Mucosa of stomach (tissue), 1 donor: ENCODE measurements around the gene SCD5.

Experiments
- H3K27me3 ChIP-seq: one replicate; pipeline ENCODE4 v1.7.0; 2013; ENCODE audit warnings: mild to moderate bottlenecking, low read length; ENCODE audit not compliant: control insufficient read depth, insufficient read depth
- H3K36me3 ChIP-seq: one replicate; pipeline ENCODE4 v1.7.0; 2013; ENCODE audit warnings: low read length; ENCODE audit not compliant: control insufficient read depth, insufficient read depth
- H3K4me1 ChIP-seq: one replicate; pipeline ENCODE4 v1.7.0; 2013; ENCODE audit warnings: mild to moderate bottlenecking, low read length; ENCODE audit not compliant: control insufficient read depth, insufficient read depth
- H3K4me3 ChIP-seq: one replicate; pipeline ENCODE4 v1.7.0; 2013; ENCODE audit warnings: low read length
- H3K9ac ChIP-seq: one replicate; pipeline ENCODE4 v1.7.0; 2013; ENCODE audit warnings: mild to moderate bottlenecking, low read length, moderate library complexity
- H3K9me3 ChIP-seq: one replicate; pipeline ENCODE4 v1.7.0; 2013; ENCODE audit warnings: mild to moderate bottlenecking, low read length, moderate library complexity; ENCODE audit not compliant: control insufficient read depth
- donor health status: Pancreatic carcinoma.

The SCD5 gene

DNA sequence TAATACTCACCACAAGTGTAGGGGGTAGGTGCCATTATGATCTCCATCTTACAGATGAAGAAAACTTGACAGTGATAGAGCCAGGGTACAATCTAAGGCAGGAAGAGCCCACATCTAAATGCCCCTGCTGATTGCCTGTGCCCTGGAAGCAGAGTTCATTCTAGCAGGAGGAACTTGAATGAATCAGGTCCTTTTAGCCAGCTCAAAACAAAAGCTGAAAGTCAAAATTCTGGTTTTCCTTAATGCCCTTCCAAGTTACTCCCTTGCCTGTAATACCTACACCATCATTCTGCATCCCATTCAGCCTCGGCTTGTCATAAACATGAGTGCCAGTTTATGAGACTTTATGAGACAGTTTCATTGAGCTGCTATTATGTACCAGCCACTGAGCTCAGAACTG lies 89.6 kb downstream of the SCD5 start:
- Histone ChIP-seq H3K9me3 (no peaks in the 10 kb centered on the region), H3K9ac (no peak overlapping the region), H3K4me3 (no peak overlapping the region), H3K27me3 (no peaks in the 10 kb centered on the region), H3K36me3 (no peaks in the 10 kb centered on the region), H3K4me1 (no peaks in the 10 kb centered on the region)

DNA sequence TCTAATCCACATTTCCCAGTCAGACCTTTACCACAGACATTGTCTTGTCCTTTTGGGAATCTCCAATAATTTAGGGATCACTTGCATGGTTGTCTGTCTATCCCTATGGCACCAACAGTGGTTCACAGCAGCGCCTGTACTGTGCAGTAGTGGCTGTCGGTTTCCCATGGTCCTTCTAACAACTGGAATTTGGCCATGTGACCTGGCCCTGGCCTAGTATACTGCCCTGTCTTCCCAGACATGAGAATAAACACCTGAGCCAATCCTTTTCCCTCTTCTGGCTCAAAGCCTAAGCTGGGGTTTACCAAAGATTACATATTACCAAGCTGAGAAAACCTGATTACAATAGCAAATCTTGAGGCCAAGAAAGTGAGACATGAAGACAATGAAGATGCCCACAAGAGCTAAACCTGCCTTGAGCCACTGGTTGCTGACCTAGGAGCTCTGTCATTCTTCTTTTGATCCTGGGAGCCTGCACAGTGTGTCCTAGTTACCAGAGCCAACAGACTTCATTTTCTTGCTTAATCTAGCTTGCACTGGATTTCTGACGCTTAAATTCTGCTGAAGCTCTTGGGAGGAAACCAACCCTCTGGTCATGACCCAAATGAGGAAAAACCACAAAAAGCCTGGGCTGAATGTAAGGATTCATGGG lies 92.1 kb downstream of the SCD5 start:
- no peaks in the 10 kb centered on the region for H3K4me1 ChIP-seq
- H3K4me3 ChIP-seq, result no peak overlapping the region
- H3K9me3 ChIP-seq, result no peaks in the 10 kb centered on the region
- H3K9ac ChIP-seq, result no peak overlapping the region
- H3K27me3 ChIP-seq, result no peaks in the 10 kb centered on the region
- H3K36me3 ChIP-seq, result no peaks in the 10 kb centered on the region

DNA sequence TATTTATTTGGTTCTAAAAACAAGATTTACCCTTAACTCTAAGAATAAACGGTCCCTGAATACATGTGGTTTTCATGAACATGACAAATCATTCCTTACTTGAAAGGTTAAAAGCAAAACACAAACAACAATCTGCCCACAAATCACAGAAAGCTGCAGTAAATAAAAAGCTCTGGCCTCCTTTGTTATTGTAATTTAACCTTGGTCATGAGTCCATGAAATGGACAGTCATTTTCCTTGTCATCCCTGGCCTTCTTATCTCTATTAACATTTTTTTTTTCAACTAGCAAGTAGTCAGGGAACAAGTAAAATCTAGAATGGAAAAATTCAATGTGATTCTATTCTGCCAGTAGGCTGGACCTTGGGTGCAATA lies 92.7 kb downstream of the SCD5 start:
- Histone ChIP-seq H3K36me3 (no peaks in the 10 kb centered on the region), H3K9ac (no peak overlapping the region), H3K27me3 (no peaks in the 10 kb centered on the region), H3K9me3 (no peaks in the 10 kb centered on the region), H3K4me3 (no peak overlapping the region), H3K4me1 (no peaks in the 10 kb centered on the region)

DNA sequence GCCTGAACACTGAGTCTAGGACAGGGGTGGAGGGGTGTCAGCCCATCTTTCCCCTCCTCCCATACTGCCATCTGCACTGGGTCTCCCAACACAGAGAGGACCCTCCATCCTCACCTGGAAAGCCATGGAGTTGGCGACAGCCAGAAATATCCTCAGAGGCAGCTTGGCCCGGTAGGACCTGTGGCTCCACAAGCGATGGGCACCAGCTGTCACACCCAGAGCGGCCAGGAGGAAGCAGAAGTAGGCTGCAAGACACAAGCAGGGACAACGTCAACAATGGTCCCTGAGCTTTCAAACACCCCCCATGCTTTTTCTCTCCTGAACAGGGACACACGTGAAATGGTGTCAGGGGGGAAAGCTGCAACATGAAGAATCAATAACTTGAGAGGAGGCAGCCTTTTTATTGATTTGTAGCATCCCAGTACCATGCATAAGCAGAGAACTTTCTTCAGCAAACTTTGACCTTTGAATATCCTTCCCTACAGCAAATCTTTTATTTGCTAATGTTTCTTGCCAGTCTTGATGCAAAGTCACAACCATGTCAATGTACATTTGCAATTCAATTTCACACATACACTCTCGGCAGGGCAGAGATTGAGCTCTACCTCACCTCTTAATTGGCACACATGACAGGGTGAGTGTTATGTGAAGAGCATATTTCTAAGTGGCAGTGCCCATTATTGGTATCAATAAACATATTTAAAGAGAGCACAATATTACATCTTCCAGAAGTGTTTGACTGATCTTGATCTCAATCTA lies 93.2 kb downstream of the SCD5 start:
- Histone ChIP-seq H3K9me3 (no peaks in the 10 kb centered on the region), H3K9ac (no peak overlapping the region), H3K4me1 (no peaks in the 10 kb centered on the region), H3K27me3 (no peaks in the 10 kb centered on the region), H3K4me3 (no peak overlapping the region), H3K36me3 (no peaks in the 10 kb centered on the region)

DNA sequence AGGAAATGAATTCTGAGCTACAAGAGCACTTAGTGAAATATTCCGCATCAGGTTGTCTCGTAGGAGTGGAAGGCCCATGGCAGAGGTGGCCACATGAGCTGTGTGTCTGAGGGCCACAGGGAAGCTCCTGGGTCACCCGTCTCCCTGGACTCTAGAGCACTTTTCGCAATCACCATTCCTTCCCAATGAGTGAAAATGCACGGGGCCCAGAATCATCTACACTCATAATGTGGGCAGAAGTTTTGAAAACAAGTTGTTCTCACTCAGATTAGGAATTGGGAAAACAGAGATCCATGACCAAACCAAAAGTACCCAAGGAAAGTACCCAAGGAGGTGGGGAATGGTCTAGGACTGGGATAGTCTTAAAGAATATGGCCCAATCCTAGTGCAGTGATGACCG lies 94.4 kb downstream of the SCD5 start:
- Histone ChIP-seq H3K27me3 (no peaks in the 10 kb centered on the region), H3K4me3 (no peak overlapping the region), H3K4me1 (no peaks in the 10 kb centered on the region), H3K9ac (no peak overlapping the region), H3K36me3 (no peaks in the 10 kb centered on the region), H3K9me3 (no peaks in the 10 kb centered on the region)

DNA sequence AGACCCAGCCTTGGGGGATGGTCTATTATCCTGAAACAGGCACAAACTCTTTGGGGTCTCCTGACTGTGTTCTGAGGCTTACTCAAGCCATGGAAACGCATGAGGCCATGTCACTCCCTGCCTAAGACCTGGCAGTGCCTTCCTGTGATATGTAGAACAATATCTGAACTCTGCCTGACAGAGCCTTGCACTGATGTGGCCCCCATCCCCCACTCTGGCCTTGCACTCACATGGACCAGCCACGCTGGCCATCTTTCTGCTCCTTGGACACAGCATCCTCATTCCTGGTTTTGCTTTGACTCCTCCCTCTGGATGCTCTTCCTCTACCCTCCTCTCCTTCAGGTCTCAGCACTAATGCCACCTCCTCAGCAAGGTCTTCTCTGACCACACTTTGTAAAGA lies 100.2 kb downstream of the SCD5 start:
- Histone ChIP-seq H3K4me1 (no peaks in the 10 kb centered on the region), H3K9me3 (no peaks in the 10 kb centered on the region), H3K4me3 (no peak overlapping the region), H3K27me3 (no peaks in the 10 kb centered on the region), H3K9ac (no peak overlapping the region), H3K36me3 (no peaks in the 10 kb centered on the region)

DNA sequence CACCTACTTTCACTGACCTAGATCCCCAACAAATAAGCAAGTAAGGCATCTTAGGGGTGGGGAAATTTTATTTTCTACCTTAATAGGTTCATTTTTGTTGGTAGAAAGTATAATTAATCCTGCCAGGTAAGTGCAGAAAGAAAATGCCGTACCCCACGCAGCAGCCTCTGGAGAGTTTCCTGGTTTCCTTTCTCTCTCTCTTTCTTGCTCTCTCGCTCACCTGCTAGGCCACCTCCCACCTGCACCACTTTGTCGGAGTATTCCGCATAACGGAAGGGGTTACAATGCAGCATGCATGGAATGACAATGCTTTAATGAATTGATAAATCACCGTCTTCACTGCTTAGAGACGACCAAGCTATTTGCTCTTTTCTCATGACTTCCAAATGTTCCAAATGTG lies 101.0 kb downstream of the SCD5 start:
- H3K9ac ChIP-seq, result no peak overlapping the region
- no peak overlapping the region for H3K4me3 ChIP-seq

DNA sequence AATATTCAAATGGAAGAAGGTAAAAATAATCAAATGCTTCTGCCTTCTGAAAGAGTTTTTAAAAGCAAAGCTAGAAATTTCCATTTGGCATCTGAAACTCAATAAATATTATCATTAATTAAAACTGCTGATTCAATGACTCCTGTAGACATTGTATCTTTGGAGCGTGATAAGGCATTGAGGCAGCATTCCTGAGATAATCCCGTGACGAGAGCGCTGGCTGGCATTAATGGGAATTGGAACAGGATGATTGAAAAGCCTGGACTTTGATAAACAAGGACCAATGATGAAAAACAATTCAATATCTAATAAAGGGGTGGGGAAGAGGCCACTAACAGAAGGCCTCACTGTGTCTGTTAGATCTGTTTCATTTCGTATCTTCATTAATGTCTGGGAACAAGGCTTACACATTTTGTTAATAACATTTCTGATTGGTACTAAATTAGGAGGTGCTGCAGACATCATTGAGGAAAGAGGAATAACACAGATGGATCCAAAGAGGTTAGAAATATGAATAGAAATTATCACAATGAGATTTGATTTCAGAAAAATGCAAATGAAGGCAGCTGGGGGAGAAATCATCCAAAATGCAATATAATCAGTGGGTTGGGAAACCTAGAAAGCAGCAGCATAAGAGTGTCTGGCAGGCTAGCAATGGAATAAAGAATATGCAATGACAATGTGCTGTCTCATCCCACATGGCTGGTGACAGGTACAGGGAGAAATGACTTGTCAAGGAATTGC lies 102.3 kb downstream of the SCD5 start:
- Histone ChIP-seq H3K27me3 (no peaks in the 10 kb centered on the region), H3K4me1 (no peaks in the 10 kb centered on the region)

More for the DNA sequence above, 101.0 kb downstream of the SCD5 start:
- no peaks in the 10 kb centered on the region for H3K4me1 ChIP-seq
- H3K36me3 ChIP-seq, result no peaks in the 10 kb centered on the region
- H3K27me3 ChIP-seq, result no peaks in the 10 kb centered on the region
- no peaks in the 10 kb centered on the region for H3K9me3 ChIP-seq

DNA sequence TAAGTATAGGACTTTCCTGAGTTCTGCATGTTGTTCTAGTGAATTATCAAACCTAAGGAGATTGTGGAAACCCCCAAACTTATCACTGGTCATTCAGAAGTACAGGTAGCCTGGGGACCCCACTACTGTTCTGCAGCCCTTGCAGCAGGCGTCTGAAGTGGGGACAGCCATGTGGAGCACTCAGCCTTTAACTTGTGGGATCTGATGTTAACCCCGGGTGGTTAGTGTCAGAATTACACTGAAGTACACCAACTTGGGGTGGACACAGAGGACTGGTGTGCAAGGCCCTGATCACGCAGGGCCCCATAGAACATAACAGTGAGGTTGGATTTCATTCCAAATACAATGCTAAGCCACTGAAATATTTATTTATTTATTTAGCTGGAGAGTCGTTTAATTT lies 103.7 kb downstream of the SCD5 start:
- H3K9ac ChIP-seq, result no peak overlapping the region
- no peaks in the 10 kb centered on the region for H3K36me3 ChIP-seq
- H3K4me1 ChIP-seq, result no peaks in the 10 kb centered on the region
- H3K4me3 ChIP-seq, result no peak overlapping the region
- H3K27me3 ChIP-seq, result no peaks in the 10 kb centered on the region
- H3K9me3 ChIP-seq, result no peaks in the 10 kb centered on the region

More for the DNA sequence above, 102.3 kb downstream of the SCD5 start:
- Histone ChIP-seq H3K9me3 (no peaks in the 10 kb centered on the region), H3K36me3 (no peaks in the 10 kb centered on the region), H3K4me3 (no peak overlapping the region), H3K9ac (no peak overlapping the region)

DNA sequence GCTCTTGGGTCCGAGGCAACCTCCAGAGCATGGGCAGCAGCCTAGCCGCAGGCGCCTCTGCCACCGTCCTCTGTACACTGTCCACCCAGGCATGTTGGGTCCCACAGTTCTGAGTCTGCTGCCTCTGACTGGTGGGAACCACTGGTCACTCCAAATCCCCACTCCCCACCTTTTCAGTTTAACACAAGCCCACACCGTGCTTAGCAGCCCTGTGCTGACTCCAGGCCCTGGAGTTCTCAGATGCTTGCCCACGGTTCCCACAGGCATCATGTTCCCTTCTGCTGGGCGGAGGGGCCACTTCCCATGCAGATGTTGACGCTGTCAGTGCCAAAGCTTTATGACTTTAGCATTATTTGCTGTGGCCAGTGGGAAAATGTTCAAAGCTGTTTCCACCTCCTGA lies 104.5 kb downstream of the SCD5 start:
- Histone ChIP-seq H3K36me3 (no peaks in the 10 kb centered on the region), H3K27me3 (no peaks in the 10 kb centered on the region), H3K9ac (no peak overlapping the region), H3K9me3 (no peaks in the 10 kb centered on the region), H3K4me3 (no peak overlapping the region), H3K4me1 (no peaks in the 10 kb centered on the region)

DNA sequence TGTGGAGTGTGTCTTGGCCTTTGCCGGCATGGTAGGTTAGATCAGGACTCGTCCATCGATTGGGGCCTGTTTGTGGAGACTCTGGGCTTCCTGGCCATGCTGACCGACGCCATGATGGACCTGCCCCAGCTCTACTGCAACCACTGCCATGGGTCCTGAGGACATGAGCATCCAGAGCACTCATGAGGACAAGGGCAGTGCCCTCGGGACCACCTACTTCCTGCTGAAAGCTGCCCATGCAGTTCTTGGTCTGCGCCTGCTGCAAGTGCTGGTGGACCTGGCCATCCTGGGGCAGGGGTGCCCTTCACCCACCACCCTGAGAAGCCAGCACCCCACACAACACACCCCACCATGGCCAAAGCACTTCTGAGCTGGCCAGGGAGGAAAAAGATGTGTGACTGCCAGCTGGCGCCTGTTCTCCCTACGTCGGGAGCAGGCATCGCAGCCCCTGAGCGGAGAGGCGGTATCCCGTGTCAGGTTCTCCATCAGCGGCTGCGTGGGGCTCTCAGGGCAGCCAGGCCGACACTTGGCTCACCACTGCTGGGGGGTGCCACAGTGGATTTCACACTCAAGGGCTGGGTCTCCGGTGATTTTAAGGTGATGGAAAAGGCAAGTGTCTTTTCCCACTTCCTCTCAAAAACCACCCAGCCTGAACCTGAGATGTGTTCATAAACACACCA lies 106.4 kb downstream of the SCD5 start:
- Histone ChIP-seq H3K9ac (no peak overlapping the region), H3K27me3 (no peaks in the 10 kb centered on the region), H3K36me3 (no peaks in the 10 kb centered on the region), H3K4me3 (no peak overlapping the region), H3K4me1 (no peaks in the 10 kb centered on the region), H3K9me3 (no peaks in the 10 kb centered on the region)

DNA sequence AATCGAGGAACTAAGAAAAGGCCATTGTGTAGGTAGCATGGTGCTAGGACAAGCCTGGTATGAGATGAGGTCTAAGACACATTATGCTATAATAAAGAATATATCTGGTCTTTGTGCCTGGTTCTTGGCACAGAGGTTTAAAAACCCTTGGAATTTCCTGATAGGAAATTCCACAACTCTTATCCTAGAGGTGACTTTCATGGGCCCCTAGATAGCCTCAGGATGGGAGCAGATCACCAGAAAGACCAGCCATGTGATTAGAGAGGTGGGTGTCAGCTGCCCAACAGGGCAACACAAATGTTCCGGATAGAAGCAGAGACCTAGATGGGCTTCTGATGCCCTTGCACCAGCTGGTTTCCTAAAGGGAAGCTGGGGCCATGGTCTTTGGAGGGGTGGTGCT lies 107.2 kb downstream of the SCD5 start:
- H3K4me1 ChIP-seq, result no peaks in the 10 kb centered on the region
- no peaks in the 10 kb centered on the region for H3K36me3 ChIP-seq
- no peak overlapping the region for H3K4me3 ChIP-seq
- no peaks in the 10 kb centered on the region for H3K9me3 ChIP-seq
- H3K9ac ChIP-seq, result no peak overlapping the region
- no peaks in the 10 kb centered on the region for H3K27me3 ChIP-seq
